Uterus (tissue), 2 donors: ENCODE measurements around the gene ULBP3.

Experiments
- CTCF ChIP-seq, 4 experiments: fragments of 200-600 bp in 2 of 4; fragments of 450-650 bp in 2 of 4; sonication (generic) in 2 of 4; IDR thresholded peaks; one replicate each; pipeline ENCODE4 v1.5.1; 2016 to 2019; ENCODE audit warnings: antibody characterized with exemption in 4 of 4, mild to moderate bottlenecking in 2 of 4, moderate library complexity in 1 of 4
- POLR2A ChIP-seq, 2 donors: fragments of 450-650 bp; IDR thresholded peaks; one replicate each; pipeline ENCODE4 v1.6.1; 2016; ENCODE audit warnings: antibody characterized with exemption in 2 of 2, mild to moderate bottlenecking in 1 of 2, moderate library complexity in 1 of 2

DNA sequence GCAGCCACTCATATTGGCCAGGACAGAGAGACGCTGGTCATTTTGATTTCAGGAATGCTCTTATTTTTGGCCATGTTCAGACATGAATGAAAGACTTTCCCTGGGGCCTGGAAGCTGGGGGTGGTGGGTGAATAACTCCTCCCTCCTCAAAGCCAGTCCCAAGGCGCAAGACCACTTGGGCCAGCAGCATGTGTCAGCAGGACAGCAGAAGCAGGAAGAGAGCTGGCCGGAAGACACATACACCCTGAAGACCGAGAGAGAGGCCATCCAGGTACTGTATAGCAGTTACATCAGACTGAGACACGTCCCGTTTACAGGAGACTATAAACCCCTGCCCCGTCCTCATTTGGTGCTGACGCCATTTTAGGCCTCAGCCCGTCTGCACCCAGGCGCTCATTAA lies 29.2 kb upstream of the ULBP3 start:
- TF ChIP-seq POLR2A (IDR thresholded peaks at IDR 0.05) (no peak), CTCF (IDR thresholded peaks at IDR 0.05) (no peak)
